Activated naive CD4-positive, alpha-beta T cell treated with anti-CD3 and anti-CD28 coated beads, Interleukin-2, amount 10 ng/mL, durations not matched to agents 7 days and 5 days (primary cell): ENCODE measurements around the gene CDH4.

Experiments used
- CTCF ChIA-PET: fragments of 350-600 bp; sonication (Branson Sonifier 250); formaldehyde crosslinking; loops from one replicate; lab custom pipeline; 2021; ENCODE audit warnings: antibody characterized with exemption; lab: Charles Lee
- DNase-seq: peaks from one replicate; pipeline ENCODE4 v3.0.0-alpha.2; 2020
- H3K27ac Mint-ChIP-seq: one replicate; pipeline ENCODE4 v1.8.0; 2021; ENCODE audit warnings: mild to moderate bottlenecking, moderate library complexity, mixed read lengths
- H3K27me3 Mint-ChIP-seq: one replicate; pipeline ENCODE4 v1.8.0; 2021; ENCODE audit warnings: mild to moderate bottlenecking, mixed read lengths
- H3K36me3 Mint-ChIP-seq: one replicate; pipeline ENCODE4 v1.8.0; 2021; ENCODE audit warnings: mixed read lengths
- H3K4me1 Mint-ChIP-seq: one replicate; pipeline ENCODE4 v1.8.0; 2021; ENCODE audit warnings: mixed read lengths
- H3K4me3 Mint-ChIP-seq: one replicate; pipeline ENCODE4 v1.8.0; 2021; ENCODE audit warnings: mild to moderate bottlenecking, moderate library complexity, mixed read lengths
- H3K9me3 Mint-ChIP-seq: one replicate; pipeline ENCODE4 v1.8.0; 2021; ENCODE audit warnings: mixed read lengths

The CDH4 gene

GRCh38 chr20:61922936-61923335, 670.9 kb downstream of the CDH4 start:
- DNase-seq, result no peak

GRCh38 chr20:61923371-61924166, 671.5 kb downstream of the CDH4 start:
- no peaks in the 10 kb centered on the region for H3K4me1 Mint-ChIP-seq
- no peaks in the 10 kb centered on the region for H3K9me3 Mint-ChIP-seq

More at GRCh38 chr20:61922936-61923335, 670.9 kb downstream of the CDH4 start:
- no peaks in the 10 kb centered on the region for H3K36me3 Mint-ChIP-seq
- no peaks in the 10 kb centered on the region for H3K9me3 Mint-ChIP-seq
- H3K4me3 Mint-ChIP-seq, result no peak overlapping the region
- CTCF ChIA-PET, result no interaction called here
- no peaks in the 10 kb centered on the region for H3K27me3 Mint-ChIP-seq
- no peak overlapping the region for H3K27ac Mint-ChIP-seq
- no peaks in the 10 kb centered on the region for H3K4me1 Mint-ChIP-seq

GRCh38 chr20:61924211-61924857, 672.3 kb downstream of the CDH4 start:
- Mint-ChIP-seq H3K27me3 (no peaks in the 10 kb centered on the region), H3K9me3 (no peaks in the 10 kb centered on the region), H3K4me1 (no peaks in the 10 kb centered on the region), H3K27ac (no peak overlapping the region), H3K4me3 (no peak overlapping the region), H3K36me3 (no peaks in the 10 kb centered on the region)
- no peak for DNase-seq
- CTCF ChIA-PET, result no interaction called here

More at GRCh38 chr20:61923371-61924166, 671.5 kb downstream of the CDH4 start:
- no peak for DNase-seq
- Mint-ChIP-seq H3K4me3 (no peak overlapping the region), H3K27me3 (no peaks in the 10 kb centered on the region), H3K27ac (no peak overlapping the region), H3K36me3 (no peaks in the 10 kb centered on the region)
- CTCF ChIA-PET, result no interaction called here

- Mint-ChIP-seq H3K4me3 (no peak overlapping the region), H3K27ac (no peak overlapping the region), H3K36me3 (no peaks in the 10 kb centered on the region), H3K4me1 (no peaks in the 10 kb centered on the region), H3K27me3 (no peaks in the 10 kb centered on the region), H3K9me3 (no peaks in the 10 kb centered on the region)
- DNase-seq, result no peak
- CTCF ChIA-PET, result no interaction called here
These were observed 672.9 kb downstream of the CDH4 start for GRCh38 chr20:61924858-61925554.

GRCh38 chr20:61925555-61926252, 673.6 kb downstream of the CDH4 start:
- no peaks in the 10 kb centered on the region for H3K9me3 Mint-ChIP-seq
- no peak overlapping the region for H3K4me3 Mint-ChIP-seq
- H3K27ac Mint-ChIP-seq, result no peak overlapping the region
- no peaks in the 10 kb centered on the region for H3K4me1 Mint-ChIP-seq
- H3K36me3 Mint-ChIP-seq, result no peaks in the 10 kb centered on the region
- CTCF ChIA-PET, result no interaction called here
- H3K27me3 Mint-ChIP-seq, result no peaks in the 10 kb centered on the region
- no peak for DNase-seq

- H3K4me3 Mint-ChIP-seq, result no peak overlapping the region
- DNase-seq, result no peak
- no peaks in the 10 kb centered on the region for H3K9me3 Mint-ChIP-seq
- H3K27ac Mint-ChIP-seq, result no peak overlapping the region
- H3K27me3 Mint-ChIP-seq, result no peaks in the 10 kb centered on the region
- CTCF ChIA-PET, result no interaction called here
- H3K4me1 Mint-ChIP-seq, result no peaks in the 10 kb centered on the region
- H3K36me3 Mint-ChIP-seq, result no peaks in the 10 kb centered on the region
These were observed 674.2 kb downstream of the CDH4 start for GRCh38 chr20:61926253-61926613.

GRCh38 chr20:61926796-61927192, 674.7 kb downstream of the CDH4 start:
- H3K36me3 Mint-ChIP-seq, result no peaks in the 10 kb centered on the region
- CTCF ChIA-PET, result no interaction called here
- no peaks in the 10 kb centered on the region for H3K4me1 Mint-ChIP-seq
- H3K4me3 Mint-ChIP-seq, result no peak overlapping the region
- H3K27me3 Mint-ChIP-seq, result no peaks in the 10 kb centered on the region
- no peak overlapping the region for H3K27ac Mint-ChIP-seq
- no peaks in the 10 kb centered on the region for H3K9me3 Mint-ChIP-seq
- DNase-seq, result no peak

- CTCF ChIA-PET, result no interaction called here
- H3K36me3 Mint-ChIP-seq, result no peaks in the 10 kb centered on the region
- no peaks in the 10 kb centered on the region for H3K27me3 Mint-ChIP-seq
- no peak for DNase-seq
- H3K9me3 Mint-ChIP-seq, result peaks cover 3% of the 10 kb centered on the region
- H3K27ac Mint-ChIP-seq, result no peak overlapping the region
- no peaks in the 10 kb centered on the region for H3K4me1 Mint-ChIP-seq
- no peak overlapping the region for H3K4me3 Mint-ChIP-seq
These were observed 675.2 kb downstream of the CDH4 start for GRCh38 chr20:61927193-61927825.

- Mint-ChIP-seq H3K9me3 (peaks cover 7% of the 10 kb centered on the region), H3K36me3 (no peaks in the 10 kb centered on the region), H3K27ac (no peak overlapping the region), H3K4me1 (no peaks in the 10 kb centered on the region), H3K4me3 (no peak overlapping the region), H3K27me3 (no peaks in the 10 kb centered on the region)
- no peak for DNase-seq
- CTCF ChIA-PET, result no interaction called here
These were observed 675.9 kb downstream of the CDH4 start for GRCh38 chr20:61927826-61928541.

GRCh38 chr20:61929561-61929960, 677.5 kb downstream of the CDH4 start:
- Mint-ChIP-seq H3K27ac (no peak overlapping the region), H3K4me1 (no peaks in the 10 kb centered on the region), H3K36me3 (no peaks in the 10 kb centered on the region), H3K27me3 (no peaks in the 10 kb centered on the region), H3K9me3 (peaks cover 7% of the 10 kb centered on the region), H3K4me3 (no peak overlapping the region)
- DNase-seq, result no peak
- CTCF ChIA-PET, result no interaction called here

GRCh38 chr20:61929971-61930666, 678.1 kb downstream of the CDH4 start:
- H3K9me3 Mint-ChIP-seq, result peaks cover 7% of the 10 kb centered on the region
- no peak overlapping the region for H3K27ac Mint-ChIP-seq
- H3K4me3 Mint-ChIP-seq, result no peak overlapping the region
- DNase-seq, result no peak
- CTCF ChIA-PET, result no interaction called here
- no peaks in the 10 kb centered on the region for H3K4me1 Mint-ChIP-seq
- H3K36me3 Mint-ChIP-seq, result no peaks in the 10 kb centered on the region
- H3K27me3 Mint-ChIP-seq, result no peaks in the 10 kb centered on the region

GRCh38 chr20:61930776-61931475, 678.9 kb downstream of the CDH4 start:
- DNase-seq, result no peak
- Mint-ChIP-seq H3K9me3 (peaks cover 7% of the 10 kb centered on the region), H3K4me1 (no peaks in the 10 kb centered on the region), H3K36me3 (no peaks in the 10 kb centered on the region), H3K27me3 (no peaks in the 10 kb centered on the region), H3K4me3 (no peak overlapping the region), H3K27ac (no peak overlapping the region)
- CTCF ChIA-PET, result no interaction called here
